GM18498 (cell line): Measurements from ENCODE around the gene GMDS.
A peak's percentile ranks its signal among the peaks of the same experiment; 100 is the strongest.

Experiments
- ATAC-seq: cut with Tn5 transposase; IDR thresholded peaks from one replicate; pipeline ENCODE4 v1.9.1; 2021; ENCODE audit warnings: mild to moderate bottlenecking, moderate library complexity; ENCODE audit not compliant: unreplicated experiment

The GMDS gene

DNA sequence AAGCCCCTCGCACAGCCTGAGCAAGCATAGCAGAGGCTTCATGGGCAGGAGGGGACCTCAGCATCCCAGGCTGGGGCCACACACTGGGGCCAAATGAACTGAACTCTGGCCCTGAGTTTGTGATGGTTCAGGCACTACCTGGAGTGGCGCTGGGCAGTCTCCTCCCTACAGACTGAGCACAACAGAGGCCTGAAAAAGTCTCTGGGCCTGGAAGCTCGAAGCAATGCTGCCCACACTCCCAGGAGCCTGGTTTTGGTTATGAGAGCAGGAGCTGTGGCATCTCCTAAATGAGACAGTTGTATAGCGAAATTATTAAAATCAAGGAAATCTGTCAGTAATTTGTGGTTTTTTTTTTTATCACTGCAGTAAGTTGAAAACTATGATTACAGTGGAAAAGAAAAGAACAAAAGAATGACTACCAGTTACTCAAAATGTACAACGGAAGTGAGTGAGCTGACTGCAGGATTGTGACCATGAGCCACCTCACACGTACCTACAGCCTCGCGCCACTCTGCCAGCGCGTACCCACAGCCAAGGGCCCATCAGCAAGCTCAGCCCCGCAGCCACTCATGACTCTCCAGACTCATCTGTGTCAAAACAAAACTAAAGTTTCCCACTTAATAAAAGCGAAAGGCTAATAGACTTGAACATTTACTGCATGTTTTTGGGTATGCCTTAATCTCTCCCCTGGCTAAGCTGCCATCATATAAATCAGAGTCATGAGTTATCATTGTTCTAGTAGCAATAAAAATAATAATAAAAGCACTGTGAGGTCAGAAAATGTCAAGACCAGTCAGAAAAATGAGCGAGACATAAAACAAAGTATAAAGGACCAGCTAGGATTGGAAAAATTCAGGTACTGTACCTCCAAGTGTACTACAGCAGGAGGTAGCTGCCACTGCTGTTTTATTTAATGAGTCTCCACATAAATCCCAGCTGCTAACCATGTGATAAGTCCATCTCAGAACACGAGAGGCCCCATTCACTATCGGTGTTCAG, 458.7 kb downstream of the GMDS start:
- no peak for ATAC-seq

GRCh38 chr6:1784422-1784884, 461.0 kb downstream of the GMDS start:
- no peak for ATAC-seq

- no peak for ATAC-seq
Observed at GRCh38 chr6:1781817-1782184, 463.6 kb downstream of the GMDS start.

- no peak for ATAC-seq
Observed at GRCh38 chr6:1781152-1781816, 464.1 kb downstream of the GMDS start.

- ATAC-seq = no peak
Observed at GRCh38 chr6:1780251-1780867, 465.0 kb downstream of the GMDS start.

DNA sequence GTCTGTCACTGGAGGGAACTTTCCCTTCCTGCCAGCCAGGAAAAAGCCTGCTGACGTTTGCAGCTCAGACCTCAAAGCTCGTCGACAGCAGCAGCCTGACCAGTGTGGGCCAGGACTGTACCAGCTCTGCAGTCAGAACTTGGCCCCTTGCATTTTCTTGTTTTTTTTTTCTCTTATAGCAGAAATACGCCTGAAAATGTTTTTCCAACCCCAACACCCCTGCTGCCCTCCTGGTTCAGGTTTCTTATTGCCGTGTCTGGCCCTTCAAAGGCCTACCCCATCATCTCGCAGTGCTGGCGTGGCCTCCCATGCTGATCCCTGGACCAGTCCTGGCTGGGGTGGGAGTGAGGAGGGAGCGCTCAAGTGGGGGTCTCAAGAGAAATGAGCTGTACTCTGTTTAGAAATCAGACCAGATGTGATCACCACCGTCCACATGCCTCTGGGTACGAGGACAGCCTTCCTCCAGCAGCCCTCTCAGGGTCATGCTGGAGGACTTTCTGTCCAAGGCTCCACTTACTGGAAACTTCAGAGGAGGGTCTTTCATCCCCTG, 466.6 kb downstream of the GMDS start:
- no peak for ATAC-seq

DNA sequence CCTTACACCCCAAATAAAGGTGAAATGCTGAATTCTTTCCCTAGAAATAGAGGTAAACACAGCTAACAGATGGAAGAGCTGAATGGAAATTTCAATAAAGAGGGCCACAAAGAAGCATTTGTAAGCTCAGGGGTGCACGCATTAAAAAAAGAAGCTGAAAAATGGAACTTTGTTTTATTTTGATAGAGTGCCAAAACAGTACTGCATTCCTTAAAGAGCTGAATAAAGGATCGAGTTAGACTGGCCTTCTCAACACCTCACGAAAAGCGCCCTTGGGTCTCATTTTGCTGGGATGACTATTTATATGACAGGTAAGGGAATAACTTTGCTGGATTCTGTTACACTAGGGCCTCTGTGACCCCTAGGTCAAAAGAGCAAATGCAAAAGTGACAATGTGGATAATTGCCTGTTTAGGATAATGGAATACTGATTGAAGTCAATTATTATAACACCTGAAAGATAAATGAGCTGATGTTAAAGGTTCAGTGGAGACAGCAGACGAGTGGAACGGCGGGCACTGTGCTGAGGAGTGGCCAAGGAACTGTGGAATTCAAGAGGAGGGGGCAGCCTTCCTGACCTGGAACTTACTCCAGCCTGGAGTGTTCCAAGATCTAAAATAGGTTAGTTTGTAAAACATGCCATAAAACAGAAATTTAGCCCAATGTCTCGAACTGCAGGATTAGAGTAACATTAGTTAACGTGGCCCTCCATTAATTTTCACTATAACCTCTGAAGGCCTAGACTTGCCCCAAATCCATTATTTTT, 467.3 kb downstream of the GMDS start:
- ATAC-seq = no peak

DNA sequence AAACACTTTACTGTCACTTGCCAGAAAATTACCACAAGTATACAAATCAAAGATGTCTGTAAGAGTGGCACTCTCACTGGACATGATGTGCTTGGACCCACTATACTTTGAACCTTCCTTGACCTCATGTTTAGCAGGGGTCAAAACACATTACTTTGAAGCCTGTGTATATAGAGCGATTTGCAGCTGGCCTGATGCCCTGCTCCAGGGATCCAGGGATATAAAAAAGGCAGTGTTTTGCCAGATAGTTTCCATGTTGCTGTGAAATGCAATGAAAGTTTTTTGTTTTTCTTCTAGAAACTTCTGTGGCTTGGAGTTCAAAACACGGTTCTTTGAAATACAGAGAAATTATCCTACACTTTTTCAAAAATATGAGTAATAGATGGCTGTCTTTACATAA, 470.0 kb downstream of the GMDS start:
- ATAC-seq = no peak

DNA sequence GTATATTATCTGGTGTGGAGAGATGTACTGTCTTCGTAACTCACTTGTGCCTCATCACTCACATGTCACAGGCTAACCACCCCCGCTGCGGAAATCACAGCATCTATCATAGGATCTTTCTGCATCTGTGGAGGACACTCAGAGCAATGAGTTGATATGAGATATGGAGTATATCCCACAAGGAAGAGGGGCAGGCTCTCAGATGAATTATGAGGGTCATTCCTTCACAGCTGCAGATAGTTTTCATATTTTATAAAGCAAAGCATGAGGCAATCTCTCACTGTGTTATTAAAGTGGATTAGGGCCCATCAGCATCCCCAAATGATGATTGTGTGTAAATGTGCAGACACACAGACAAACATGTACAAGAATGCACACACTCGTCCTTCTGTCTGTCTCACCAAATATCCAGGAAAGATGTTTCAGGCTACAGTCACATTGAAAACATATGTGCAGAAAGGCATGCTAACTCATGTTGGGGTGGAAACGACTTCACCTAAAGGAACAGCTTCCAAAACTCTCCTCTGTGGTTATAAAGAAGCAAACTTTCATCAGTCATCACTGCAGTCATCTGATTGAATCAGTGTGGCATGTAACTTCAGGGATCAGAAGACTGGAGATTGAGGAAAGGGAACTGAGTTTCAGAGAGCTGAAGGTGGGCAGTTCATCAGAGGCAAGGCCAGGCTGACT, 471.0 kb downstream of the GMDS start:
- ATAC-seq = no peak

GRCh38 chr6:1773700-1774099, 471.7 kb downstream of the GMDS start:
- no peak for ATAC-seq

DNA sequence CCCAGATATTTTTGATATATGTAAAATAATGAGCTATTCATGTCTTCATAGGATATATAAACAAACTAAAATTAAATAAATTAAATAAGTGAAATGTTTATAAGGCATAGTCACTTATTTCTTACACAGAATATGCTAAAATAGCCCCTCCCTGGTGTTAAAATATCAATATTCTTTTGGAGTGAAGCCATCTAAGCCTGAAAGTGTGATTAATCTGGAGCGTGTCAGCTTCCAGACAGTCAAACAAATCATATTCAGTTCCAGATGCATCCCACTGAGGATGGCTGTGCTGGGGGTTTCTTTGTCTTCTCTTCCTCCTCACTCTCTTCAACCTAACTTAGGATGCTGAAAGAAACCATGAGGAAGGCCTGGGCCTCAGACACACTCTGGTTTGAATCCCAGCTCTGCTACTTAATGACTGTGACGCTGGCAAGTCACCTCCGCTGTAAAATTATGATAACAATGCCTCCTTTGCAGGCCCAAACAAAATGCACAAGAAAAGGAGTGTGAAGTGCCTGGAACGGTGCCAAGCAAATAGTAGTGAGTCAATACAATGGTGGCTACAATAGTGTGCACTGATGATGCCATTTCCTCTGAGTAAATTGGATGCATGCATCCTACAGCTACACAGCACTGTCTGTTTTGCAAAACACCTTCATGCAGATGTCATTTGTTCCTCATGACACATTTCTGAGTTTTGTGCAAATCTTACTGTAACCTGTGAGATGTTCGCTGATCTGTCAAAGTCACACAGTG, 474.3 kb downstream of the GMDS start:
- ATAC-seq = no peak

DNA sequence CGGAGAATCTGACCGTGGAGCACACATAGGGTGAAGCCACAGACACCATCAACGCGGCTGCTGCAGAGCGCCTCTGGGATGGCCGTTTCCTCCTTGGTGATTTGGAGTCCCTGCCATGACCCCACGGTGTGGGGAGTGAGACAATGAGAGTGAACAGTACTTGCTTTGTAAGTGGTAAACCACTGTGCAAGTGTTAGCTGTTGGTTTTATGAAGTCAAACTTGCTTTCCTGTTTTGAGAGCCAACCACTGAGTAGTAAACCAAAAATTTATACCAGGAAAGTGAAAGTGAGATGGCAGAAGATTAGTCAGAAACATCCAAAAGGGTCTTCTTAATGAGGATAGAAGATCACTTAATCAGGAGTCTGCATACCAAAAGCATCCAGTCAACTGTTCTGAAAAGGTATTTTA, 475.0 kb downstream of the GMDS start:
- ATAC-seq = peak; percentile 64

DNA sequence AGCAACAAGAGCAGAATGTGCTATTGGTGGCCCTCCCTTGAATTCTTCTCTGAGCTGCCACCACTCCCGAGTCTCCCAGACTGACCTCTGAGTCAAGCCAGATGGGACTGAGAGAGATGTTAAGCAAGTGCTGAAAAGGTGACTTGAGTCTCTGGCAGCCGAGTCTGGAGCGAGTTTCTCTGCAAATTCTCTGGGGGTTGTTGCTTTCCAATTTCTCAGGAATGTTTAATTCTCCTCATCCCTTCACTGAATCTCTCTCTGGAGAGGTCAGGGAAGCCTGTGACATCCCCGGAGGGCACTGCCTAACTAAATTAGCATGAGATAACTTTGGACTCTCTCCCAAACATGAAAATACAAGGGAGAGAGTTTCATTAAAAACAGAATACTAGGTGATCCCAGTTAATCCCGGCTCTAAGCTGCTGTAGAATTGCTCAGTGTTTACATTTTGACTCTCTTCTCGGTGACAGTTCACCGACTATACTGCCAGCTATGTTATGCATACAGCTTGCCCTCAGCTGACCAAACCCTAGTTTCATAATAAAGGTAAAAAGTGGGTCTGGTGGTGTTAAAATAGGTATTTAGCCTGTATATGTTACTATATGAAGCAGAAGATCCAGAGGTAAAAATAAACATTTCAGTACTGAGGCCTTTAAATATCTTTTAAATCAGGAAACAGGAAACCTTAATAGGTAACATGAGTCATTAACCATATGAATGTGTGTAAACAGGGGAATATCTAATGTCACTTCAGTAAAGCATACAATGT, 477.7 kb downstream of the GMDS start:
- ATAC-seq = no peak

DNA sequence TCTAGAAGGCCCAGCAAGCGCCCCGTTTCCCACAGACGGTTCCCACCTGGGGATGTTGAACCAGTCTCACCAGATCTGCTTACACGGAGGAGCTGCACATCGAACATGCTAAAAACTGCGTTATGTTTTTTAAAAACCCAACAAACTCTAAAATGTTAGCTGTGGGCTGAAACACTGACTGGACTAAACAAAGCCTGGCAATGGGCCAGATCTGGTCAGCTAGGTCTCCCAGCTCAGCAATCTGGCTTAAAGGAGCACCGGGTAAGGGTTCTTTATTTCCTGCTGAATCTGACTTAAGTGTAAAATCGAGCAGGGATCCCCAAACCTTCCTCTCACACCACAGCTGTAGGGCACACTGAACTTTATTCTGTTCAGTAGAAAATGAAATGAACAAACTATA, 478.8 kb downstream of the GMDS start:
- no peak for ATAC-seq

GRCh38 chr6:1765160-1765903, 480.1 kb downstream of the GMDS start:
- ATAC-seq = no peak

DNA sequence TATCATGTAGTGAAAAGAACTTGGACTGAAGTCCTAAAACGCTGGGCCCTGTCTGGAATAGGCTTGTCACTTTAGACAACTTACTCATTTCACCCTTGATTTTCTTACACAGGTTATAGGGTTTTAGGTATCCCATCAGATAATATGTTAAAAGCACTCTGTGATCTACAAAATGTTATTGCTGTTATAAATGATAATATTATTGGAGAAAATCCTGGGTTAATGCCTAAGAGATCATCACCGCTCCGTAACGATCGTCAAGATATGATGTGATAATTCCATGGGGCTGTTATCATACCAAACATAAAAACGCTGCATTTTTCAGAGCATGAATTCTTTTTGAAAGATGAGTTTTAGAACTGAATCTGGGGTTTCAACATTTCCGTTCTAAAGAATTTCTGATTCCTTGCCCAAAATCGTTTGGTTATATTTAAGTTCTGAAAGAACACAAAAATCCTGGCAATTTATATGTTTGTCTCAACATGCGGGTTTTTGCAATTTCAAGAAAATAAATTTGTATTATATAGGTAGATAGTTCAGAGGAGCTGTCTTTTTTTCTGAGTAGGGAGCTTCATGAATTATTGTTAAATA, 480.9 kb downstream of the GMDS start:
- ATAC-seq = no peak

GRCh38 chr6:1763404-1763803, 482.0 kb downstream of the GMDS start:
- ATAC-seq = no peak
